ENCODE results near the gene TARBP2. TPM values are rescaled to one million over a fixed set of nuclear protein-coding genes. Genes with fewer than 3 reads are reported as not detected.

TARBP2 gene
- total RNA-seq, 1 donor from 2014 or later, result 32.4 TPM

DNA sequence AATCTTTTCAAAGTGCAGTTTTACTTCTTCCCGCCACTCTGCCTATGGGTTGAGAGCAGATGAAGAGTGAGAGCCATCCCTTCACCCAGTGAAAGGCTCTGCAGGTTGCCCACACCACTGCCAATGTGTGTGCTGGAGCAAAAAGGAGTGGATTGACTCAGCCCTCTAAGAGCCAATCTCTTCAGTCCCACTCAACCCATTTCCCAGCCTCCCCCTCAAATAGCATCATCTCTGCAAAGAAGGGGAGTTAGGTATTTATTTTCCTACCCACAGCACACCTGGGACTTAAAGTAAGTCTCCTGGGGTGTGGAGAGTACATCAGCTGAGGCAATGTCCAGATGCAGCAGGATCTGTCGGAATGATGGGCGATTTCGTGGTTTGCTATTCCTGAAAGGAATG, 17.1 kb upstream of the TARBP2 start:
- Histone ChIP-seq H3K27me3 (no peaks in the 10 kb centered on the region), H3K4me1 (peaks cover 24% of the 10 kb centered on the region), H3F3A (ENCODE audit: low read depth) (peaks cover 64% of the 10 kb centered on the region), H3K4me3 (no peak overlapping the region), H3K9me3 (ENCODE audit: low read depth) (no peaks in the 10 kb centered on the region), H3K79me2 (ENCODE audit: low read depth) (peaks cover 23% of the 10 kb centered on the region), H3K9ac (no peak overlapping the region), H3K27ac (peak overlapping the region; percentile 78), H4K20me1 (ENCODE audit: low read depth) (peaks cover 84% of the 10 kb centered on the region), H2AFZ (replicated peaks) (no peak overlapping the region), H3K4me2 (no peak overlapping the region), H3K36me3 (peaks cover 14% of the 10 kb centered on the region)
- Mint-ChIP-seq H3K4me1 (peaks cover 18% of the 10 kb centered on the region), H3K27ac (no peak overlapping the region), H3K27me3 (ENCODE audit: insufficient read depth, low read depth) (peaks cover 2% of the 10 kb centered on the region), H3K9me3 (no peaks in the 10 kb centered on the region), H3K4me3 (no peak overlapping the region), H3K36me3 (peaks cover 46% of the 10 kb centered on the region)
- TF ChIP-seq CTCF (IDR thresholded peaks at IDR 0.05), result no peak
- no peak for TF ChIP-seq EZH2 (IDR thresholded peaks at IDR 0.05)
- no peak for TF ChIP-seq EZH2phosphoT487 (IDR thresholded peaks at IDR 0.05)
- DNase-seq (ENCODE audit: low spot score), result no peak

DNA sequence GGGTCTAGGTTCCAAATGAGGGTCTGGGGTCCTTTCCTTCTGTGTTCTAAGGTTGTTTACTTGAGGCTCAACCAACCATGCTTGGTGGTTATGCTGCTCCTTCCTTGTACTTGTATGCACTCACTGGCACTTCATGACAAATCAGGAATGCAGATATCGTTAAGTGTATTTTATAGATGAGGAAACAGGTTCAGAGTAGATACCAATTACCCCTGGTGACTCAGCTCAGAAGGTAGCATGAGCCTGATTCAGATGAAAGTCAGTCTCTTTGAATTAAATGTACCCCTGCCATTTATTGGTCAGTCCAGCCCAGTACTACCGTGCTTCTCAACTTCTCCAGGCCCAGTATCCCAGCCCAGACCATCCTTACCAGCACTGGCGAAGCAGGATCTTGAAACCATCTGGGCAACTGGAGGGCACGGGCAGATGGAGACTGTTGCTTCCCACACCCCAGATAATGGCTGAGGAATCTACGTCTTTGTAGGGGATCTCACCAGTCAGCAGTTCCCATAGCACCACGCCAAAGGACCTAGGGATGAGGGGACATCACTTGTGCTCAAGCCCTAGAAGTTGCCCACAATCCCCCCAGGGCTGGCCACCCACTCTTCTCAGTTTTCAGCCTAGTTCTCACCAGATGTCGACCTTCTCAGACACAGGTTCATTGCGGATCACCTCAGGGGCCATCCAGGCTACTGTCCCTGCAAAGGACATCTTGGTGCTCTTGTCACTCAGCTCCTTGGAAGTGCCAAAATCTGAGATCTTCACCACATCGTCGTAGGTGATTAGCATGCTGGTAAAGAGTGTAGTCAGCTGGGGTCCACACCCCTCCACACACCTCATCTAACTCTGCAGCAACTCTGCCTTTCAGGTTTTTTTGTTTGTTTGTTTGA, 16.2 kb upstream of the TARBP2 start:
- TF ChIP-seq CTCF (IDR thresholded peaks at IDR 0.05) (no peak), EZH2 (IDR thresholded peaks at IDR 0.05) (no peak), EZH2phosphoT487 (IDR thresholded peaks at IDR 0.05) (no peak)
- H3K4me3 ChIP-seq, result no peak overlapping the region
- H2AFZ ChIP-seq (replicated peaks), result no peak overlapping the region
- H3K27me3 ChIP-seq, result no peaks in the 10 kb centered on the region
- H4K20me1 ChIP-seq (ENCODE audit: low read depth), result peaks cover 79% of the 10 kb centered on the region
- H3K4me1 ChIP-seq, result peaks cover 15% of the 10 kb centered on the region
- Mint-ChIP-seq H3K27ac (peak overlapping the region; percentile 66), H3K36me3 (peaks cover 45% of the 10 kb centered on the region), H3K4me1 (peaks cover 16% of the 10 kb centered on the region), H3K27me3 (ENCODE audit: insufficient read depth, low read depth) (peaks cover 2% of the 10 kb centered on the region), H3K9me3 (no peaks in the 10 kb centered on the region), H3K4me3 (peak overlapping the region; percentile 10)
- H3K4me2 ChIP-seq, result no peak overlapping the region
- no peak overlapping the region for H3K9ac ChIP-seq
- no peak for DNase-seq (ENCODE audit: low spot score)
- peaks cover 6% of the 10 kb centered on the region for H3K36me3 ChIP-seq
- peaks cover 55% of the 10 kb centered on the region for H3F3A ChIP-seq (ENCODE audit: low read depth)
- H3K27ac ChIP-seq, result no peak overlapping the region
- H3K9me3 ChIP-seq (ENCODE audit: low read depth), result no peaks in the 10 kb centered on the region
- peaks cover 24% of the 10 kb centered on the region for H3K79me2 ChIP-seq (ENCODE audit: low read depth)

GRCh38 chr12:53485955-53486735, 14.9 kb upstream of the TARBP2 start:
- no peak for DNase-seq (ENCODE audit: low spot score)
- H3K36me3 Mint-ChIP-seq, result peaks cover 43% of the 10 kb centered on the region
- Histone ChIP-seq H3K79me2 (ENCODE audit: low read depth) (peaks cover 30% of the 10 kb centered on the region), H3K27ac (peak overlapping the region; percentile 58), H3K9ac (no peak overlapping the region), H4K20me1 (ENCODE audit: low read depth) (peaks cover 67% of the 10 kb centered on the region), H3F3A (ENCODE audit: low read depth) (peaks cover 43% of the 10 kb centered on the region), H3K27me3 (no peaks in the 10 kb centered on the region), H3K4me1 (peaks cover 8% of the 10 kb centered on the region), H3K4me3 (no peak overlapping the region), H2AFZ (replicated peaks) (no peak overlapping the region), H3K4me2 (no peak overlapping the region), H3K9me3 (ENCODE audit: low read depth) (no peaks in the 10 kb centered on the region), H3K36me3 (no peaks in the 10 kb centered on the region)
- H3K27ac Mint-ChIP-seq, result peak overlapping the region; percentile 33
- no peak overlapping the region for H3K4me3 Mint-ChIP-seq
- no peaks in the 10 kb centered on the region for H3K9me3 Mint-ChIP-seq
- TF ChIP-seq EZH2phosphoT487 (IDR thresholded peaks at IDR 0.05) (no peak), EZH2 (IDR thresholded peaks at IDR 0.05) (no peak), CTCF (IDR thresholded peaks at IDR 0.05) (no peak)
- H3K4me1 Mint-ChIP-seq, result peaks cover 13% of the 10 kb centered on the region
- no peaks in the 10 kb centered on the region for H3K27me3 Mint-ChIP-seq (ENCODE audit: insufficient read depth, low read depth)
